SH-SY5Y (cell line): Measurements from ENCODE around the gene GSG1L.

Source experiments
- GATA2 ChIP-seq: IDR thresholded peaks from 2 replicates; pipeline ENCODE4 v1.6.1; 2011; ENCODE audit warnings: mild to moderate bottlenecking, low read depth, low read length
- GATA3 ChIP-seq: IDR thresholded peaks from 2 replicates; pipeline ENCODE4 v1.6.1; 2011; ENCODE audit warnings: low read depth, mild to moderate bottlenecking, low read length, moderate library complexity

DNA sequence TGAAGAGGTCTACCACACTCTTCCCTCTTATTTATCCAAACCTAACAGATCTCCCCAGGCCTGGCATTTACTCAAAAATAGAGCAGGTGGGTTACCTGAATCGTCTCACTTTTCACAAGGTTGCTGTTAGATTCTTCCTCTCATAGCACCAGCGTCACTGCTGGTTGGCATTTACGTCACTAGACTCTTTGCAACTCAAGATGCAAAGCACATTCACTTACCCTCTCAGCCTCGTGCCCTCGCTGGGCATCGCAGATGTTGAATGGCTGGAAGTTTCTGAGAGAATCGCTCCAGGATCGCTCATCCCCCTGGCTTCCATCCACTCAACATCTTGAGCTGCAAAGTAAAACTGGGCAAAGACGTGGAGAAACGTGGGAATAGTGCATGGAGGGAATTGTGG, 21.9 kb downstream of the GSG1L start:
- TF ChIP-seq GATA2 (no peak), GATA3 (no peak)
